ENCODE measurements around the gene RAD23B.

DNA sequence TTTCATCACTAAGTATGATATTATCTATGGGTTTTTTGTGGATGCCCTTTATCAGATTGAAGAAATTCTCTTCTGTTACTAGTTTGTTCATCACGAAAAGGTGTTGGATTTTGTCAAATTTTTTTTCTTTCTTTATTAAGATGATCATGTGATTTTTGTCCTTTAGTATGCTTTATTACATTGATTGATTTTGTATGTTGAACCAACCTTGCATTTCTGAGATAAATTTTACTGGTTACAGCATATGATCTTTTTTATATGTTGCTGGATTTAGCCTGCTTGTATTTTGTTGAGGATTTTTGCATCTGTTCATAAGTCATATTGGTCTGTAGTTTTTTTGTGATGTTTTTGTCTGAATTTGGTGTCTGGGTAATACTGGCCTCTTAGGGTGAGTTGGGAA, 42.8 kb downstream of the RAD23B start:
- no peak for TF ChIP-seq POLR2A (IDR thresholded peaks at IDR 0.05; ENCODE audit: low read depth)
- TF ChIP-seq, protein P1, sequence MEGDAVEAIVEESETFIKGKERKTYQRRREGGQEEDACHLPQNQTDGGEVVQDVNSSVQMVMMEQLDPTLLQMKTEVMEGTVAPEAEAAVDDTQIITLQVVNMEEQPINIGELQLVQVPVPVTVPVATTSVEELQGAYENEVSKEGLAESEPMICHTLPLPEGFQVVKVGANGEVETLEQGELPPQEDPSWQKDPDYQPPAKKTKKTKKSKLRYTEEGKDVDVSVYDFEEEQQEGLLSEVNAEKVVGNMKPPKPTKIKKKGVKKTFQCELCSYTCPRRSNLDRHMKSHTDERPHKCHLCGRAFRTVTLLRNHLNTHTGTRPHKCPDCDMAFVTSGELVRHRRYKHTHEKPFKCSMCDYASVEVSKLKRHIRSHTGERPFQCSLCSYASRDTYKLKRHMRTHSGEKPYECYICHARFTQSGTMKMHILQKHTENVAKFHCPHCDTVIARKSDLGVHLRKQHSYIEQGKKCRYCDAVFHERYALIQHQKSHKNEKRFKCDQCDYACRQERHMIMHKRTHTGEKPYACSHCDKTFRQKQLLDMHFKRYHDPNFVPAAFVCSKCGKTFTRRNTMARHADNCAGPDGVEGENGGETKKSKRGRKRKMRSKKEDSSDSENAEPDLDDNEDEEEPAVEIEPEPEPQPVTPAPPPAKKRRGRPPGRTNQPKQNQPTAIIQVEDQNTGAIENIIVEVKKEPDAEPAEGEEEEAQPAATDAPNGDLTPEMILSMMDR (IDR thresholded peaks at IDR 0.05) = no peak
